ENCODE measurements around the gene FHOD1. TPM values are rescaled to one million over a fixed set of nuclear protein-coding genes. Genes with fewer than 3 reads are reported as not detected.

The FHOD1 gene
- total and polyA plus RNA-seq, 9 of the 15 experiments (the other 6 are each of a cell fraction or from before 2014, with no cell fraction given) = 18.7 to 126 (median 32.3) TPM

DNA sequence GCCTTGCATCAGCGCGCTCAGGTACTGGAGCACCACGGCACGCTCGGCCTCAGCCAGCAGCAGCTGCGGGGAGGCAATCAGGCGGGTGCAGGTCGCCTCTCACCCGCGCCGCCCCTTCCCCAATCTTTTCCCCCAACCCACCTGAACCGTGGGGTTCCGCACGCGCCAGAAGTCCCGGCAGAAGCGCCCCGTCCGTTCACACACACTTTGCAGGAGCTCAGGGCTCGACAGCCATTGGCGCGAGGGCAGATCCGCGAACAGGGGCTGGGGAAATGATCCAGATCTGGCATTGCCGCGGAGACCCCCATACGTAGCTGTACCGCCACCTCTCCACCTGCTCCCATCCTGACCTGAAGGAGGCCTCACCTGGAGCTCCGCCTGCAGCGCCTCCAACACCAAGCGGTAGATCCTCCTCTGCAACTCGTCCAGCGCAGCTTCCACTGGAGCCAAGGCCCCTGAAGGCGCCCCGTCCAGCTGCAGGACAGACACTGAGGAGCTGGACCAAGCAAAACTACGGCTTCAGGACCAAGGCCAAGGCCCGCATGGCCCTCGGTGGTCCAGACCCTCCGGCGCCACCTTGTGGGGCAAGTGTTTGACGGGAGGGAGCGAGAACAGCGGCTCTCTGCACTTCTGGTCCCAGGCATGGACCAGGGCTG lies 62.2 kb downstream of the FHOD1 start (continued):
- TF ChIP-seq, protein P1, sequence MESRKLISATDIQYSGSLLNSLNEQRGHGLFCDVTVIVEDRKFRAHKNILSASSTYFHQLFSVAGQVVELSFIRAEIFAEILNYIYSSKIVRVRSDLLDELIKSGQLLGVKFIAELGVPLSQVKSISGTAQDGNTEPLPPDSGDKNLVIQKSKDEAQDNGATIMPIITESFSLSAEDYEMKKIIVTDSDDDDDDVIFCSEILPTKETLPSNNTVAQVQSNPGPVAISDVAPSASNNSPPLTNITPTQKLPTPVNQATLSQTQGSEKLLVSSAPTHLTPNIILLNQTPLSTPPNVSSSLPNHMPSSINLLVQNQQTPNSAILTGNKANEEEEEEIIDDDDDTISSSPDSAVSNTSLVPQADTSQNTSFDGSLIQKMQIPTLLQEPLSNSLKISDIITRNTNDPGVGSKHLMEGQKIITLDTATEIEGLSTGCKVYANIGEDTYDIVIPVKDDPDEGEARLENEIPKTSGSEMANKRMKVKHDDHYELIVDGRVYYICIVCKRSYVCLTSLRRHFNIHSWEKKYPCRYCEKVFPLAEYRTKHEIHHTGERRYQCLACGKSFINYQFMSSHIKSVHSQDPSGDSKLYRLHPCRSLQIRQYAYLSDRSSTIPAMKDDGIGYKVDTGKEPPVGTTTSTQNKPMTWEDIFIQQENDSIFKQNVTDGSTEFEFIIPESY (CRISPR knock-in tag; IDR thresholded peaks at IDR 0.05) = peak; percentile 97
- TF ChIP-seq ZNF146 (CRISPR knock-in tag; IDR thresholded peaks at IDR 0.05; ENCODE audit: unreplicated experiment) = peak; percentile 11
- peak; percentile 94 for TF ChIP-seq SMARCA4 (IDR thresholded peaks at IDR 0.05)
- TF ChIP-seq JUN (IDR thresholded peaks at IDR 0.05; ENCODE audit: borderline replicate concordance, low read depth, low read length) = peak; percentile 55; the same call in 1 of the 2 replicates
- TF ChIP-seq JUN (CRISPR knock-in tag; IDR thresholded peaks at IDR 0.05; ENCODE audit: borderline replicate concordance) = no peak; the same call in 1 of the 2 replicates
- TF ChIP-seq TRIM24 (IDR thresholded peaks at IDR 0.05) = no peak
- TF ChIP-seq, protein P2, sequence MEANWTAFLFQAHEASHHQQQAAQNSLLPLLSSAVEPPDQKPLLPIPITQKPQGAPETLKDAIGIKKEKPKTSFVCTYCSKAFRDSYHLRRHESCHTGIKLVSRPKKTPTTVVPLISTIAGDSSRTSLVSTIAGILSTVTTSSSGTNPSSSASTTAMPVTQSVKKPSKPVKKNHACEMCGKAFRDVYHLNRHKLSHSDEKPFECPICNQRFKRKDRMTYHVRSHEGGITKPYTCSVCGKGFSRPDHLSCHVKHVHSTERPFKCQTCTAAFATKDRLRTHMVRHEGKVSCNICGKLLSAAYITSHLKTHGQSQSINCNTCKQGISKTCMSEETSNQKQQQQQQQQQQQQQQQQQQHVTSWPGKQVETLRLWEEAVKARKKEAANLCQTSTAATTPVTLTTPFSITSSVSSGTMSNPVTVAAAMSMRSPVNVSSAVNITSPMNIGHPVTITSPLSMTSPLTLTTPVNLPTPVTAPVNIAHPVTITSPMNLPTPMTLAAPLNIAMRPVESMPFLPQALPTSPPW (CRISPR knock-in tag; IDR thresholded peaks at IDR 0.05) = no peak
- TF ChIP-seq, protein P3, sequence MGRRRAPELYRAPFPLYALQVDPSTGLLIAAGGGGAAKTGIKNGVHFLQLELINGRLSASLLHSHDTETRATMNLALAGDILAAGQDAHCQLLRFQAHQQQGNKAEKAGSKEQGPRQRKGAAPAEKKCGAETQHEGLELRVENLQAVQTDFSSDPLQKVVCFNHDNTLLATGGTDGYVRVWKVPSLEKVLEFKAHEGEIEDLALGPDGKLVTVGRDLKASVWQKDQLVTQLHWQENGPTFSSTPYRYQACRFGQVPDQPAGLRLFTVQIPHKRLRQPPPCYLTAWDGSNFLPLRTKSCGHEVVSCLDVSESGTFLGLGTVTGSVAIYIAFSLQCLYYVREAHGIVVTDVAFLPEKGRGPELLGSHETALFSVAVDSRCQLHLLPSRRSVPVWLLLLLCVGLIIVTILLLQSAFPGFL (CRISPR knock-in tag; IDR thresholded peaks at IDR 0.05) = 0 out of 2 replicates have a peak, but pooled peaks have one; percentile 66
- TF ChIP-seq MYNN (IDR thresholded peaks at IDR 0.05) = peak; percentile 66
- no peak for TF ChIP-seq MYNN (CRISPR knock-in tag; IDR thresholded peaks at IDR 0.05)
- peak; percentile 50; the same call in 1 of the 2 replicates for TF ChIP-seq ZBTB1 (CRISPR knock-in tag; IDR thresholded peaks at IDR 0.05; ENCODE audit: borderline replicate concordance, low read depth)
- no peak for TF ChIP-seq CCNT2 (IDR thresholded peaks at IDR 0.05; ENCODE audit: borderline replicate concordance, extremely low read depth, insufficient read length, low read depth, low read length)
- peak; percentile 74 for TF ChIP-seq NCOA6 (IDR thresholded peaks at IDR 0.05)
- peak in 1 of 2 experiments; percentile 94; a peak in 2 of 4 replicates for TF ChIP-seq HDAC1 (IDR thresholded peaks at IDR 0.05)
- TF ChIP-seq, protein P4, sequence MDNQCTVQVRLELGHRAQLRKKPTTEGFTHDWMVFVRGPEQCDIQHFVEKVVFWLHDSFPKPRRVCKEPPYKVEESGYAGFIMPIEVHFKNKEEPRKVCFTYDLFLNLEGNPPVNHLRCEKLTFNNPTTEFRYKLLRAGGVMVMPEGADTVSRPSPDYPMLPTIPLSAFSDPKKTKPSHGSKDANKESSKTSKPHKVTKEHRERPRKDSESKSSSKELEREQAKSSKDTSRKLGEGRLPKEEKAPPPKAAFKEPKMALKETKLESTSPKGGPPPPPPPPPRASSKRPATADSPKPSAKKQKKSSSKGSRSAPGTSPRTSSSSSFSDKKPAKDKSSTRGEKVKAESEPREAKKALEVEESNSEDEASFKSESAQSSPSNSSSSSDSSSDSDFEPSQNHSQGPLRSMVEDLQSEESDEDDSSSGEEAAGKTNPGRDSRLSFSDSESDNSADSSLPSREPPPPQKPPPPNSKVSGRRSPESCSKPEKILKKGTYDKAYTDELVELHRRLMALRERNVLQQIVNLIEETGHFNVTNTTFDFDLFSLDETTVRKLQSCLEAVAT (IDR thresholded peaks at IDR 0.05) = 0 out of 4 replicates have a peak, but pooled peaks of 1 of the 2 experiments have one; percentile 56
- TF ChIP-seq, protein P5, sequence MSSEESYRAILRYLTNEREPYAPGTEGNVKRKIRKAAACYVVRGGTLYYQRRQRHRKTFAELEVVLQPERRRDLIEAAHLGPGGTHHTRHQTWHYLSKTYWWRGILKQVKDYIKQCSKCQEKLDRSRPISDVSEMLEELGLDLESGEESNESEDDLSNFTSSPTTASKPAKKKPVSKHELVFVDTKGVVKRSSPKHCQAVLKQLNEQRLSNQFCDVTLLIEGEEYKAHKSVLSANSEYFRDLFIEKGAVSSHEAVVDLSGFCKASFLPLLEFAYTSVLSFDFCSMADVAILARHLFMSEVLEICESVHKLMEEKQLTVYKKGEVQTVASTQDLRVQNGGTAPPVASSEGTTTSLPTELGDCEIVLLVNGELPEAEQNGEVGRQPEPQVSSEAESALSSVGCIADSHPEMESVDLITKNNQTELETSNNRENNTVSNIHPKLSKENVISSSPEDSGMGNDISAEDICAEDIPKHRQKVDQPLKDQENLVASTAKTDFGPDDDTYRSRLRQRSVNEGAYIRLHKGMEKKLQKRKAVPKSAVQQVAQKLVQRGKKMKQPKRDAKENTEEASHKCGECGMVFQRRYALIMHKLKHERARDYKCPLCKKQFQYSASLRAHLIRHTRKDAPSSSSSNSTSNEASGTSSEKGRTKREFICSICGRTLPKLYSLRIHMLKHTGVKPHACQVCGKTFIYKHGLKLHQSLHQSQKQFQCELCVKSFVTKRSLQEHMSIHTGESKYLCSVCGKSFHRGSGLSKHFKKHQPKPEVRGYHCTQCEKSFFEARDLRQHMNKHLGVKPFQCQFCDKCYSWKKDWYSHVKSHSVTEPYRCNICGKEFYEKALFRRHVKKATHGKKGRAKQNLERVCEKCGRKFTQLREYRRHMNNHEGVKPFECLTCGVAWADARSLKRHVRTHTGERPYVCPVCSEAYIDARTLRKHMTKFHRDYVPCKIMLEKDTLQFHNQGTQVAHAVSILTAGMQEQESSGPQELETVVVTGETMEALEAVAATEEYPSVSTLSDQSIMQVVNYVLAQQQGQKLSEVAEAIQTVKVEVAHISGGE (CRISPR knock-in tag; IDR thresholded peaks at IDR 0.05) = peak in 1 of 3 experiments; percentile 24; a peak in 1 of 6 replicates
- TF ChIP-seq SIN3A (IDR thresholded peaks at IDR 0.05; ENCODE audit: borderline replicate concordance in 2 of 2, control insufficient read depth in 1 of 2, low read depth in 2 of 2, low read length in 2 of 2) = peak; percentile 92 to 99

All from K562 (cell line).